HG02852 (cell line): ENCODE measurements around the gene LAMC1.

Experiments
- ATAC-seq: cut with Tn5 transposase; IDR thresholded peaks from one replicate; pipeline ENCODE4 v1.9.1; 2021; ENCODE audit warnings: mild to moderate bottlenecking, moderate library complexity; ENCODE audit not compliant: unreplicated experiment

The LAMC1 gene

GRCh38 chr1:183103147-183103546, 79.9 kb downstream of the LAMC1 start:
- no peak for ATAC-seq

GRCh38 chr1:183103577-183103976, 80.4 kb downstream of the LAMC1 start:
- ATAC-seq = no peak

GRCh38 chr1:183105449-183105848, 82.2 kb downstream of the LAMC1 start:
- ATAC-seq = no peak

GRCh38 chr1:183106166-183106565, 82.9 kb downstream of the LAMC1 start:
- no peak for ATAC-seq

- no peak for ATAC-seq
These were observed 83.5 kb downstream of the LAMC1 start for GRCh38 chr1:183106746-183107145.

- ATAC-seq = no peak
These were observed 87.2 kb downstream of the LAMC1 start for GRCh38 chr1:183110326-183110880.

GRCh38 chr1:183114441-183114840, 91.2 kb downstream of the LAMC1 start:
- no peak for ATAC-seq

- ATAC-seq = no peak
These were observed 93.2 kb downstream of the LAMC1 start for GRCh38 chr1:183116416-183116815.

GRCh38 chr1:183121609-183122008, 98.4 kb downstream of the LAMC1 start:
- ATAC-seq = no peak

GRCh38 chr1:183124259-183124658, 101.0 kb downstream of the LAMC1 start:
- no peak for ATAC-seq

- no peak for ATAC-seq
These were observed 102.2 kb downstream of the LAMC1 start for GRCh38 chr1:183125279-183125999.

- no peak for ATAC-seq
These were observed 102.8 kb downstream of the LAMC1 start for GRCh38 chr1:183126000-183126366.

- ATAC-seq = no peak
These were observed 103.3 kb downstream of the LAMC1 start for GRCh38 chr1:183126528-183126927.

- ATAC-seq = no peak
These were observed 106.9 kb downstream of the LAMC1 start for GRCh38 chr1:183129921-183130690.

- no peak for ATAC-seq
These were observed 107.9 kb downstream of the LAMC1 start for GRCh38 chr1:183131166-183131565.

- ATAC-seq = no peak
These were observed 112.1 kb downstream of the LAMC1 start for GRCh38 chr1:183135336-183135735.

- no peak for ATAC-seq
These were observed 114.6 kb downstream of the LAMC1 start for GRCh38 chr1:183137782-183138181.

- ATAC-seq = no peak
These were observed 115.1 kb downstream of the LAMC1 start for GRCh38 chr1:183138301-183138700.

- no peak for ATAC-seq
These were observed 116.2 kb downstream of the LAMC1 start for GRCh38 chr1:183139281-183139942.

- no peak for ATAC-seq
These were observed 117.4 kb downstream of the LAMC1 start for GRCh38 chr1:183140633-183141032.

- no peak for ATAC-seq
These were observed 119.0 kb downstream of the LAMC1 start for GRCh38 chr1:183142171-183142570.
